Panc1 (cell line): Measurements from ENCODE around the gene UNC5B. TPM values are rescaled to one million over a fixed set of nuclear protein-coding genes. Genes with fewer than 3 reads are reported as not detected.

Source experiments
- ATAC-seq: fragments of 200-7000 bp; cut with Tn5 transposase; 2 replicates; pipeline ENCODE4 v1.9.1; 2020; ENCODE audit warnings: mild to moderate bottlenecking, moderate library complexity
- BruUV-seq: library from RNA; stranded (reverse); fragments of 400-500 nt; replicated peaks from 2 replicates; lab custom pipeline; 2021; lab: Mats Ljungman, UMichigan
- CTCF ChIA-PET: fragments of 300-600 bp; sonication (Branson Sonifier 250); formaldehyde crosslinking; loops from one replicate; lab custom pipeline; 2022; ENCODE audit warnings: antibody characterized with exemption; lab: Charles Lee
- POLR2A ChIA-PET: fragments of 300-600 bp; sonication (Branson Sonifier 250); formaldehyde crosslinking; loops from one replicate; lab custom pipeline; 2022; ENCODE audit warnings: antibody characterized with exemption; lab: Charles Lee
- DNase-seq: peaks from one replicate; pipeline ENCODE4 v3.0.0-alpha.2; 2010; ENCODE audit warnings: low read depth, low spot score
- H3K27ac ChIP-seq: 2 replicates; pipeline ENCODE4 v1.5.1; 2011; ENCODE audit warnings: mild to moderate bottlenecking, low read length, inconsistent platforms
- H3K27me3 ChIP-seq: fragments of 200-500 bp; sonication (Bioruptor generic); 2 replicates; pipeline ENCODE4 v1.6.0; 2014; ENCODE audit warnings: low read length, inconsistent platforms; ENCODE audit not compliant: control insufficient read depth, insufficient read depth
- H3K36me3 ChIP-seq: fragments of 200-500 bp; sonication (Bioruptor generic); 2 replicates; pipeline ENCODE4 v1.5.1; 2014; ENCODE audit warnings: inconsistent platforms, mild to moderate bottlenecking, low read length, moderate library complexity; ENCODE audit not compliant: control insufficient read depth, insufficient read depth
- H3K4me1 ChIP-seq: 2 replicates; pipeline ENCODE4 v1.5.1; 2011; ENCODE audit warnings: inconsistent platforms, mild to moderate bottlenecking, low read length, moderate library complexity; ENCODE audit not compliant: control insufficient read depth, insufficient read depth
- H3K4me3 ChIP-seq, 2 experiments: 2 replicates each; pipeline ENCODE4 v1.5.1; 2011 to 2012; ENCODE audit warnings: low read depth in 2 of 2, low read length in 2 of 2, mild to moderate bottlenecking in 2 of 2, inconsistent platforms in 1 of 2, moderate library complexity in 1 of 2
- H3K9me3 ChIP-seq: fragments of 200-500 bp; sonication (Bioruptor generic); 2 replicates; pipeline ENCODE4 v1.5.1; 2014; ENCODE audit warnings: low read depth, mild to moderate bottlenecking, inconsistent platforms, low read length, moderate library complexity; ENCODE audit not compliant: control insufficient read depth, insufficient read depth
- POLR2AphosphoS5 ChIP-seq: IDR thresholded peaks from 2 replicates; pipeline ENCODE4 v1.6.1; 2012; ENCODE audit warnings: mild to moderate bottlenecking, low read depth, low read length, moderate library complexity
- SIN3A ChIP-seq: IDR thresholded peaks from 2 replicates; pipeline ENCODE4 v1.6.1; 2012; ENCODE audit warnings: low read depth, mild to moderate bottlenecking, low read length, moderate library complexity, borderline replicate concordance; ENCODE audit not compliant: insufficient read depth
- TCF7L2 ChIP-seq: IDR thresholded peaks from 2 replicates; pipeline ENCODE4 v1.6.1; 2011; ENCODE audit warnings: mild to moderate bottlenecking, low read depth, low read length, inconsistent platforms
- in situ Hi-C: cut with HindIII; loops from 2 replicates; pipeline ENCODE4 v1.10.0; 2016; ENCODE audit warnings: low sequenced_read_pairs, low pct_unique_long_range_greater_than_20kb
- intact Hi-C: fragments of 100-400 bp; cut with micrococcal nuclease; formaldehyde crosslinking; loops from one replicate; pipeline ENCODE4 v1.10.0; 2022; ENCODE audit not compliant: unreplicated experiment
- total RNA-seq: library from RNA; stranded (reverse); gene quantifications from one replicate; pipeline ENCODE4 v1.2.1, GENCODE V29; 2021; ENCODE audit not compliant: unreplicated experiment
- TF ChIP-seq, protein P1 (sequence below), 2 experiments: IDR thresholded peaks; 2 replicates each; pipeline ENCODE4 v1.6.1; 2011 to 2012; ENCODE audit warnings: low read depth in 2 of 2, control low read depth in 1 of 2, low read length in 1 of 2, mild to moderate bottlenecking in 1 of 2, moderate library complexity in 1 of 2; ENCODE audit not compliant: insufficient read depth in 1 of 2
- TF ChIP-seq, protein P2 (sequence below): fragments of 450-650 bp; IDR thresholded peaks from 2 replicates; pipeline ENCODE4 v1.5.1; 2017; ENCODE audit warnings: mild to moderate bottlenecking

The UNC5B gene
- total RNA-seq, 1 experiment from 2014 or later = 1.1 TPM

DNA sequence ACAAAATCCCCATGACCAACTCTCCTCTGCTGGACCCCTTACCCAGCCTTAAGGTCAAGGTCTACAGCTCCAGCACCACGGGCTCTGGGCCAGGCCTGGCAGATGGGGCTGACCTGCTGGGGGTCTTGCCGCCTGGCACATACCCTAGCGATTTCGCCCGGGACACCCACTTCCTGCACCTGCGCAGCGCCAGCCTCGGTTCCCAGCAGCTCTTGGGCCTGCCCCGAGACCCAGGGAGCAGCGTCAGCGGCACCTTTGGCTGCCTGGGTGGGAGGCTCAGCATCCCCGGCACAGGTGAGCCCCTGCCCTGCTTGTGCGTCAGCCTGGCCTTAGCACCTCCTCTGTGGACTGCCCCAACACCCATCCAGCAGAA, 79.1 kb downstream of the UNC5B start:
- POLR2A ChIA-PET = no interaction called here
- no peaks in the 10 kb centered on the region for H3K9me3 ChIP-seq
- H3K4me1 ChIP-seq = no peaks in the 10 kb centered on the region
- TF ChIP-seq SIN3A = no peak
- TF ChIP-seq, protein P1, sequence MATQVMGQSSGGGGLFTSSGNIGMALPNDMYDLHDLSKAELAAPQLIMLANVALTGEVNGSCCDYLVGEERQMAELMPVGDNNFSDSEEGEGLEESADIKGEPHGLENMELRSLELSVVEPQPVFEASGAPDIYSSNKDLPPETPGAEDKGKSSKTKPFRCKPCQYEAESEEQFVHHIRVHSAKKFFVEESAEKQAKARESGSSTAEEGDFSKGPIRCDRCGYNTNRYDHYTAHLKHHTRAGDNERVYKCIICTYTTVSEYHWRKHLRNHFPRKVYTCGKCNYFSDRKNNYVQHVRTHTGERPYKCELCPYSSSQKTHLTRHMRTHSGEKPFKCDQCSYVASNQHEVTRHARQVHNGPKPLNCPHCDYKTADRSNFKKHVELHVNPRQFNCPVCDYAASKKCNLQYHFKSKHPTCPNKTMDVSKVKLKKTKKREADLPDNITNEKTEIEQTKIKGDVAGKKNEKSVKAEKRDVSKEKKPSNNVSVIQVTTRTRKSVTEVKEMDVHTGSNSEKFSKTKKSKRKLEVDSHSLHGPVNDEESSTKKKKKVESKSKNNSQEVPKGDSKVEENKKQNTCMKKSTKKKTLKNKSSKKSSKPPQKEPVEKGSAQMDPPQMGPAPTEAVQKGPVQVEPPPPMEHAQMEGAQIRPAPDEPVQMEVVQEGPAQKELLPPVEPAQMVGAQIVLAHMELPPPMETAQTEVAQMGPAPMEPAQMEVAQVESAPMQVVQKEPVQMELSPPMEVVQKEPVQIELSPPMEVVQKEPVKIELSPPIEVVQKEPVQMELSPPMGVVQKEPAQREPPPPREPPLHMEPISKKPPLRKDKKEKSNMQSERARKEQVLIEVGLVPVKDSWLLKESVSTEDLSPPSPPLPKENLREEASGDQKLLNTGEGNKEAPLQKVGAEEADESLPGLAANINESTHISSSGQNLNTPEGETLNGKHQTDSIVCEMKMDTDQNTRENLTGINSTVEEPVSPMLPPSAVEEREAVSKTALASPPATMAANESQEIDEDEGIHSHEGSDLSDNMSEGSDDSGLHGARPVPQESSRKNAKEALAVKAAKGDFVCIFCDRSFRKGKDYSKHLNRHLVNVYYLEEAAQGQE (IDR thresholded peaks at IDR 0.05; ENCODE audit: insufficient read depth in 1 of 2, low read depth in 2 of 2, low read length in 1 of 2) = no peak
- TF ChIP-seq, protein P2, sequence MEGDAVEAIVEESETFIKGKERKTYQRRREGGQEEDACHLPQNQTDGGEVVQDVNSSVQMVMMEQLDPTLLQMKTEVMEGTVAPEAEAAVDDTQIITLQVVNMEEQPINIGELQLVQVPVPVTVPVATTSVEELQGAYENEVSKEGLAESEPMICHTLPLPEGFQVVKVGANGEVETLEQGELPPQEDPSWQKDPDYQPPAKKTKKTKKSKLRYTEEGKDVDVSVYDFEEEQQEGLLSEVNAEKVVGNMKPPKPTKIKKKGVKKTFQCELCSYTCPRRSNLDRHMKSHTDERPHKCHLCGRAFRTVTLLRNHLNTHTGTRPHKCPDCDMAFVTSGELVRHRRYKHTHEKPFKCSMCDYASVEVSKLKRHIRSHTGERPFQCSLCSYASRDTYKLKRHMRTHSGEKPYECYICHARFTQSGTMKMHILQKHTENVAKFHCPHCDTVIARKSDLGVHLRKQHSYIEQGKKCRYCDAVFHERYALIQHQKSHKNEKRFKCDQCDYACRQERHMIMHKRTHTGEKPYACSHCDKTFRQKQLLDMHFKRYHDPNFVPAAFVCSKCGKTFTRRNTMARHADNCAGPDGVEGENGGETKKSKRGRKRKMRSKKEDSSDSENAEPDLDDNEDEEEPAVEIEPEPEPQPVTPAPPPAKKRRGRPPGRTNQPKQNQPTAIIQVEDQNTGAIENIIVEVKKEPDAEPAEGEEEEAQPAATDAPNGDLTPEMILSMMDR = no peak
- no peak for TF ChIP-seq TCF7L2
- TF ChIP-seq POLR2AphosphoS5 = no peak
- intact Hi-C loops (no loop called here), in situ Hi-C loops (no loop called here)
- no peak for DNase-seq
- BruUV-seq = no TSS peak
- CTCF ChIA-PET = no interaction called here
- no peak for ATAC-seq
- no peak overlapping the region for H3K27ac ChIP-seq
- H3K36me3 ChIP-seq = no peaks in the 10 kb centered on the region
- no peaks in the 10 kb centered on the region for H3K27me3 ChIP-seq
- no peak overlapping the region for H3K4me3 ChIP-seq

DNA sequence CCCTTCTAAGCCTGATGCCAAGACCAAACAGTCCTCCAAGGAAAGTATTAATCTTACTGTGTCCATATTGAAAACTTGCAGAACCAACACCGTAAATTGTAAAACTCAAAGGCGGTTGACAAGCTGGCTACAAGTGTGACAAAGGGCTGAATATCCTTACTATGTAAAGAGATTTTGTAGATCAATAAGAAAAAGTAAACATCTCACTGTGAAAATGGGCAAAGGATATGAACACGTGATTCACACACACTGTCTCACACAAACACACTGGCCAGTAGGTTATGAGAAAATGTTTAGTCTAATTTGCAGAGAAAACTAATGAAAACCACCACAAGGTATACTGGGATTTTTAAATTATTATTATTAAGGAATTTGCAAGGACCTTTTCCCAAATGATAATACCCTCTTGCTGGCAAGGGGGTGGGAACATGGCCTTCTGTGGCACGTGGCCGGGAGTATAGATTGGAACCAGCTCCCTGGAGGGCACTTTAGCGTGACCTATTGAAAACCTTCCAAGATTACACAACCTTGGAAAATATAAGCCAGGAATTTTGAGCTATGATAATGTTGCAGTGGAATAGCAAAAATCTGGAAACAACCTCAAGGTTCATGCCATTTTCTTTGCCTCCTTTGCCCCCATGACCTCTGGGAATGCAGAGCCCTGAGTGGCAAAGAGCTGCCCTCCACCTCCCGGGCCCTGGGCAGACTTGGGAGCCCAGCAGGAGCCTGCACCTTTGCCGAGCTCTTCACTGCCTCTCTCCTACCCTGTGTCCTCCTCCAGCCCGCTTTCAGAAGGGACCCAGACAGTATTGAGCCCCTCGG, 80.5 kb downstream of the UNC5B start:
- CTCF ChIA-PET = no interaction called here
- in situ Hi-C loops = no loop called here

More for the DNA sequence above, 80.5 kb downstream of the UNC5B start:
- Histone ChIP-seq H3K4me3 (no peak overlapping the region), H3K4me1 (no peaks in the 10 kb centered on the region), H3K27ac (no peak overlapping the region), H3K36me3 (no peaks in the 10 kb centered on the region), H3K9me3 (no peaks in the 10 kb centered on the region), H3K27me3 (no peaks in the 10 kb centered on the region)
- TF ChIP-seq, protein P2 = no peak
- no peak for ATAC-seq
- POLR2A ChIA-PET = interaction anchor here (0.6 kb wide), 1 partner anchor 955 kb away, joined by 3 read pairs; no protein-coding TSS in a partner anchor
- no peak for DNase-seq
- no TSS peak for BruUV-seq
- intact Hi-C loops = no loop called here
